K562 (cell line): ENCODE data around the gene EPHA1. TPM values are rescaled to one million over a fixed set of nuclear protein-coding genes. Genes with fewer than 3 reads are reported as not detected.
A peak's percentile ranks its signal among the peaks of the same experiment; 100 is the strongest.

Experiments used
- ATF1 ChIP-seq, 2 experiments: fragments of 450-650 bp in 1 of 2; IDR thresholded peaks; 2 replicates each; pipeline ENCODE4 v1.6.1; 2016; ENCODE audit warnings: missing compliant biosample characterization in 1 of 2, missing genetic modification characterization in 1 of 2
- ATF4 ChIP-seq: fragments of 450-650 bp; formaldehyde crosslinking; IDR thresholded peaks from 2 replicates; pipeline ENCODE4 v1.4.0; 2022; ENCODE audit warnings: mild to moderate bottlenecking, moderate library complexity
- BMI1 ChIP-seq: fragments of 150-350 bp; IDR thresholded peaks from 2 replicates; pipeline ENCODE4 v1.6.1; 2014; ENCODE audit warnings: low read length
- CREM ChIP-seq: IDR thresholded peaks from 2 replicates; pipeline ENCODE4 v1.6.1; 2014; ENCODE audit warnings: antibody characterized with exemption, low read depth
- E2F1 ChIP-seq: sonication (generic); formaldehyde crosslinking; IDR thresholded peaks from 2 replicates; pipeline ENCODE4 v1.8.1; 2023; ENCODE audit warnings: mild to moderate bottlenecking, missing genetic modification reagents, moderate library complexity
- E2F8 ChIP-seq: fragments of 450-650 bp; IDR thresholded peaks from 2 replicates; pipeline ENCODE4 v1.7.1; 2018; ENCODE audit warnings: mild to moderate bottlenecking, low read depth; ENCODE audit not compliant: partially characterized antibody
- KDM4B ChIP-seq, 2 experiments: fragments of 450-650 bp in 1 of 2; sonication (generic) in 1 of 2; IDR thresholded peaks; 2 replicates each; pipeline ENCODE4 v1.6.1; 2016 to 2017; ENCODE audit warnings: borderline replicate concordance in 2 of 2, antibody characterized with exemption in 1 of 2, low read depth in 1 of 2, mild to moderate bottlenecking in 1 of 2
- MCM5 ChIP-seq: fragments of 450-650 bp; IDR thresholded peaks from 2 replicates; pipeline ENCODE4 v1.6.1; 2016; ENCODE audit warnings: low read depth
- MYC ChIP-seq, 2 experiments: fragments of 250-450 bp in 1 of 2; sonication (Bioruptor Pico) in 1 of 2; IDR thresholded peaks; 2 replicates each; pipeline versions ENCODE4 v1.5.1 to v1.6.1; 2012 to 2021; ENCODE audit warnings: low read depth in 2 of 2, borderline replicate concordance in 1 of 2, improper control_type of control experiment in 1 of 2, low read length in 1 of 2, mild to moderate bottlenecking in 1 of 2, moderate library complexity in 1 of 2
- NEUROD1 ChIP-seq: fragments of 150-350 bp; IDR thresholded peaks from 2 replicates; pipeline ENCODE4 v1.6.1; 2014; ENCODE audit warnings: borderline replicate concordance, low read length, low read depth; ENCODE audit not compliant: partially characterized antibody
- NFIC ChIP-seq: fragments of 450-650 bp; IDR thresholded peaks from 2 replicates; pipeline ENCODE4 v1.6.1; 2017; ENCODE audit warnings: mild to moderate bottlenecking, inconsistent platforms
- SMAD1 ChIP-seq: fragments of 150-350 bp; IDR thresholded peaks from 2 replicates; pipeline ENCODE4 v1.6.1; 2014; ENCODE audit warnings: low read length, low read depth; ENCODE audit not compliant: partially characterized antibody
- TAF1 ChIP-seq: IDR thresholded peaks from 2 replicates; pipeline ENCODE4 v1.6.1; 2011; ENCODE audit warnings: mild to moderate bottlenecking, low read length, moderate library complexity; ENCODE audit not compliant: insufficient read depth, control insufficient read depth, severe bottlenecking; ENCODE audit errors: extremely low read depth
- TCF3 ChIP-seq: sonication (generic); formaldehyde crosslinking; IDR thresholded peaks from 2 replicates; pipeline ENCODE4 v1.4.0; 2020; ENCODE audit warnings: mild to moderate bottlenecking, missing genetic modification reagents
- YY1 ChIP-seq, 3 experiments: IDR thresholded peaks; 2 replicates each; pipeline ENCODE4 v1.6.1; 2011; ENCODE audit warnings: low read length in 2 of 3, mild to moderate bottlenecking in 2 of 3, moderate library complexity in 2 of 3, borderline replicate concordance in 1 of 3, control low read depth in 1 of 3, low read depth in 1 of 3; ENCODE audit not compliant: insufficient read depth in 3 of 3, insufficient replicate concordance in 2 of 3, control insufficient read depth in 1 of 3, insufficient read length in 1 of 3; ENCODE audit errors: extremely low read depth in 1 of 3
- ZBTB17 ChIP-seq: fragments of 450-650 bp; formaldehyde crosslinking; IDR thresholded peaks from 2 replicates; pipeline ENCODE4 v1.4.0; 2020; ENCODE audit warnings: mild to moderate bottlenecking
- ZFP36 ChIP-seq: fragments of 150-350 bp; IDR thresholded peaks from 2 replicates; pipeline ENCODE4 v1.6.1; 2018; ENCODE audit warnings: low read length, low read depth; ENCODE audit not compliant: partially characterized antibody
- ZNF143 ChIP-seq: sonication (generic); formaldehyde crosslinking; IDR thresholded peaks from 2 replicates; pipeline ENCODE4 v1.9.0; 2022; ENCODE audit warnings: mild to moderate bottlenecking, missing genetic modification reagents
- ZNF740 ChIP-seq, 3 experiments: fragments of 200-800 bp in 1 of 3; sonication (Bioruptor generic) in 1 of 3; sonication (generic) in 1 of 3; formaldehyde crosslinking in 1 of 3; IDR thresholded peaks; 2 replicates each; pipeline versions ENCODE4 v1.6.1 to v1.8.0; 2016 to 2022; ENCODE audit warnings: mild to moderate bottlenecking in 2 of 3, missing compliant biosample characterization in 2 of 3, missing genetic modification characterization in 2 of 3, missing genetic modification reagents in 1 of 3
- polyA plus RNA-seq, 8 experiments: library from polyadenylated mRNA; depleted of rRNA in 4 of 8; stranded (reverse) in 5 of 8; unstranded in 3 of 8; fragments of >200 nt; fragmentation: Nextera tagmentation in 2 of 8; fragmentation: Illumina TruSeq in 1 of 8; extraction: Ambion mirVana in 2 of 8; extraction: Trizol in 1 of 8; gene quantifications; 2 replicates each; pipeline versions ENCODE4 v1.2.1 to v1.2.3, GENCODE V29; 2011 to 2014; ENCODE audit warnings: inconsistent platforms in 1 of 8, missing spikeins in 1 of 8
- total RNA-seq, 7 experiments: library from RNA; depleted of rRNA in 6 of 7; stranded (reverse); fragments of >200 nt in 6 of 7; fragmentation: Illumina TruSeq in 2 of 7; extraction: Trizol in 2 of 7; gene quantifications; 2 replicates each; pipeline versions ENCODE4 v1.2.1 to v1.2.3, GENCODE V29; 2011 to 2021; ENCODE audit warnings: low replicate concordance in 1 of 7

The EPHA1 gene
- total and polyA plus RNA-seq, 9 of the 15 experiments (the other 6 are each of a cell fraction or from before 2014, with no cell fraction given) = 0.22 to 0.57 (median 0.32) TPM; not detected in 6

GRCh38 chr7:143345428-143345900 lies 63.2 kb downstream of the EPHA1 start (continued):
- TF ChIP-seq MYC (IDR thresholded peaks at IDR 0.05; ENCODE audit: low read depth, low read length) (peak; percentile 59; the same call in 1 of the 2 replicates), MYC (CRISPR knock-in tag; IDR thresholded peaks at IDR 0.05; ENCODE audit: borderline replicate concordance, low read depth) (0 out of 2 replicates have a peak, but pooled peaks have one; percentile 32), TCF3 (CRISPR knock-in tag) (no peak), ZNF143 (CRISPR knock-in tag) (no peak), E2F8 (peak; percentile 32), ZBTB17 (no peak), TAF1 (no peak), ATF1 (CRISPR knock-in tag; IDR thresholded peaks at IDR 0.05) (no peak), ATF1 (tag; IDR thresholded peaks at IDR 0.05) (peak; percentile 52), ZNF740 (CRISPR knock-in tag; IDR thresholded peaks at IDR 0.05) (0 out of 2 replicates have a peak, but pooled peaks have one; percentile 34), ZNF740 (tag; IDR thresholded peaks at IDR 0.05) (no peak), SMAD1 (no peak), NEUROD1 (peak; percentile 37), BMI1 (peak; percentile 53; the same call in 1 of the 2 replicates), CREM (peak; percentile 81), E2F1 (CRISPR knock-in tag) (0 out of 2 replicates have a peak, but pooled peaks have one; percentile 7), KDM4B (IDR thresholded peaks at IDR 0.05; ENCODE audit: borderline replicate concordance in 2 of 2, low read depth in 1 of 2) (0 out of 4 replicates have a peak, but pooled peaks of 1 of the 2 experiments have one; percentile 55), ATF4 (no peak), MCM5 (no peak), YY1 (IDR thresholded peaks at IDR 0.05; ENCODE audit: borderline replicate concordance in 1 of 3, control insufficient read depth in 1 of 3, extremely low read depth in 1 of 3, insufficient read depth in 3 of 3, insufficient read length in 1 of 3, insufficient replicate concordance in 2 of 3, low read depth in 1 of 3, low read length in 2 of 3) (peak; percentile 29 to 71 (median 70)), ZFP36 (peak; percentile 50), NFIC (peak; percentile 73)
